Endometrial microvascular endothelial cells (primary cell): Measurements from ENCODE around the gene CD52. TPM values are rescaled to one million over a fixed set of nuclear protein-coding genes. Genes with fewer than 3 reads are reported as not detected.

Experiments
- in situ Hi-C: cut with HindIII; loops from 2 replicates; pipeline ENCODE4 v1.10.0; 2017; ENCODE audit warnings: low sequenced_read_pairs, low pct_unique_long_range_greater_than_20kb; ENCODE audit errors: inconsistent ontology term
- total RNA-seq: library from RNA; depleted of rRNA; stranded (reverse); fragments of >200 nt; gene quantifications from one replicate; pipeline ENCODE4 v1.2.3, GENCODE V29; 2015; ENCODE audit errors: inconsistent ontology term

CD52 gene
- total RNA-seq, 1 donor from 2014 or later: not detected

- in situ Hi-C loops: no loop called here
Measured at GRCh38 chr1:26350343-26350700, 32.6 kb downstream of the CD52 start.

DNA sequence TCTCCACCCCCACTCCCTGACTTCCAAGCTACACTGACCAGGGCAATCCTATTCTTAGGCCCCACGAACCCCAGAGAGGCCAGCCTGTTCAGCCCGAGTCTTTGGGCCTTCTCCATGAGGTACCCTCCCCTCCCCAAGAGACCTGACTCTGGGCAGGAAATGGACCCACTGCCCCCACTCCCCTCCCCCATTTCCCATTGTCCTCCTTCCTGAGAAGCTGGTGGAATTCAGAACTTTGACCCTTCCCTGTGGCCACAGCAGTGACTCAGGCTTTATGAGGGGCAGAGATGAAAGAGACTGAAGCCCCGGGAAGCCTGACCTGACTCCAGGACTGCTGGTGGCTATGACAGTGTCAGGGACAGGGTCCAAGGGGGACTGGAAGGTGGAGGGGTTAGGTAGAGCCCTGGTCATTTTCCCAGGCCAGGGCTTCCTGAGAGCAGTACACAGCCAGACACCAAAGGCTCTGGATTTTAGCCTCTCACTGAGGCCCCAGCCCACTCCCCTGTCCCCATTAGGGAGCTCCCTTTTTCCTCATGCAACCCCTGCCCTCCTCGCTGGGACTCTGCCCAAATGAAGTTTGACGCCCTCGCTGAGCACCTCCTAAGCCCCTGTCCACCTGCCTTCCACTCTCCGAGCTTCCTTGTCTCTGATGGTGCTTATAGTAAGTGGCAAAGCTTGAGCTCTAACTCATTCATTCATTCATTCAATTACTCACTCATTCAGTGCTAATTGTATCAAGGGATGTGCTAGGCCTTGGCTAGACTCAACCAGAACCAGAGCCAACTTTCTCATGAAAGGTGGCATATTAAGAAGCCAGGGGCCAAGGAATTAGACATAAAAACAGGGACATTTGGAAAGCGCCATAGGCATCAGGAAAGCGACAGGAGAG, 33.2 kb downstream of the CD52 start:
- in situ Hi-C loops: no loop called here

DNA sequence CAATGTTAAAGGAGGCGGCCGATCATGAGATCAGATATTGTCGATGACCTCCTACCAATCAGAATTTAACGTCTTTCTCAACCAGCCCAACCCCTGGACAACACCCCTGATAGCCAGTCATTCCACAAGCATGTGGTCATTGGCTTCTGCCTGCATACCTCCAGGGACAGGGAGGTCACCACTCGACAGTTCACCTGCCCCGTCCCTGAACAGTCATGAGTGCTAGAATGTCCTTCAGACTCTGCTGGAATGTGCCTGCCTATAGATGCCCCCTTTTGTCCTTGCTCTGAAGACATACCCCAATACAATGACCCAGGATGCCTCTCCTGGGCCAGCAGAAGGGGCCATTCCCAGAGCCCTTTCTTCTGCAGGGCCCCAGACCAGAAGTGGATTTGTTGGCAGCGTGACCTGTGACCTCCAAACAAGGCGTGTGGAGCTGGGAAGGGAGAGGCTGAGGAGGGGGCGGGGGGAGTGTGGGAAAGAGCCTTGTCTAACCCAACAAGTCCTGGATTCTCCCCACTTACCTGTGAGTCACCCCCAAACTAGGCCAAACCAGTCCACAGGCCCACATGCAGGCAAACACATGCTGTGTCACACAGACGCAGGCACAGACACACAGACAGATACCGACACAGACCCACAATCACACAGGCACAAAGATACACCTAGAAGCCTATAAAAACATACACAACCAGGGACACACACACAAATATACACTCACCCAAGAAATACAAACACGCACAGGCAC, 34.0 kb downstream of the CD52 start:
- in situ Hi-C loops: no loop called here

DNA sequence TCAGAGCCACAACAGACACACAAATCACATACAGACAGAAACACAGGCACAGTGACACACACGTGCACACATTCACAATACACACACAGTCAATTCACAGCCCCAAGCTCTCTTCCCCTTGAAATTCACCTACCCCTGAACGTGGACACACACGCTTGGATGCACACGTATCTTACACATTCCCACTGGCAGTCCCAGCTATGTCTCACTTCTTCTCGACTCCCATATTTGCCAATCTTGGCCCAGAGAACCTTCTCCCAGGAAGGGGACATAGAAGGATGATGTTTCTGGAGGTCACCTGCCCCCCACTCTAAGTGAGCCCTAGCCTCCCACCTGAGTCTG, 34.6 kb downstream of the CD52 start:
- in situ Hi-C loops: no loop called here

- in situ Hi-C loops: no loop called here
Measured at GRCh38 chr1:26353210-26353859, 35.6 kb downstream of the CD52 start.

DNA sequence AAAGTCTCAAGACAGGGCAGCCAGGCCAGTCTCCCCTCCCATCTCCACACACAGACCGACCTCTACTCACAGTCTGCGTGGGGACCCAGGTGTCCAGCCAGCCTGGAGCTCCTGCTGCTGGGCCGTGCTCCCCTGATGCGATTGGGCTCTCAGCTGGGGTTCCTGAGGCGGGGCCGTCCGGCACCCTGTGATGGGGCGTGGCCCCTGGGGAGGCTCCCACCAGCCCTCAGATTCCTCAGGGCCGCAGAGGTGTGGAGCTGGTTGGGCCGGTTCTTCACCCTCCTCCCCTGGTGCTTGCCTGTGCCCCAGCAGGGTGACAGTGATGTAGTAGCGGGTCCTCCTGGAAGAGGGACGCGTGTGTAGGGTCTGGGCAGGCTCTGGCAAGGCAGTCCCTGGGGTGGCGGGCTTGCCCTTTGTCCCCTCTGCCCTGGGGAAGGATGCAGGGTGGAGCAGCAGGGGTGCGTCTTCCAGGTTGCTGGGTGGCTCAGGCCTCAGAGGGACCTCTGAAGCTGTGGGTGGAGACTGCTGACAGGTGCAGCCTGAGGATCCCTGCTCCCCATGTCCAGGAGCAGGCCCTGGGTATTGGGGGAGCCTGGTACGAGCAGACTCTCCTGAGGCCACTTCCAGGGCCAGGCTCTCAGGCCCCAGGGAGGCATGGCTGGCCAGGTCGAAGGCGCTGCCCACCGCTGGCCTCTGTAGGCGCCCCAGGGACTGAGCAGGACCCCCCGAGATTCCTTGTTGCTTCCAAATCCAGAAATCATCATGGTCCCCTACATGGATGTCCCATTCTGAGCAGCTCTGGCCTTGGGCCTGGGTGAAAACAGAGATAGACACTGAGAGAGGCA, 36.4 kb downstream of the CD52 start, which contains the start of gene CRYBG2:
Gene CRYBG2, minus strand, starts transcription at position 155 of the 845 bp plus-strand sequence. CDS start 7,473 bp downstream, outside the sequence.
- in situ Hi-C loops: no loop called here

- in situ Hi-C loops: no loop called here
Measured at GRCh38 chr1:26354972-26355371, 37.2 kb downstream of the CD52 start.

GRCh38 chr1:26356106-26356505, 38.3 kb downstream of the CD52 start:
- in situ Hi-C loops: no loop called here

GRCh38 chr1:26357121-26357602, 39.4 kb downstream of the CD52 start:
- in situ Hi-C loops: no loop called here

GRCh38 chr1:26358411-26359384, 40.9 kb downstream of the CD52 start:
- in situ Hi-C loops: no loop called here

DNA sequence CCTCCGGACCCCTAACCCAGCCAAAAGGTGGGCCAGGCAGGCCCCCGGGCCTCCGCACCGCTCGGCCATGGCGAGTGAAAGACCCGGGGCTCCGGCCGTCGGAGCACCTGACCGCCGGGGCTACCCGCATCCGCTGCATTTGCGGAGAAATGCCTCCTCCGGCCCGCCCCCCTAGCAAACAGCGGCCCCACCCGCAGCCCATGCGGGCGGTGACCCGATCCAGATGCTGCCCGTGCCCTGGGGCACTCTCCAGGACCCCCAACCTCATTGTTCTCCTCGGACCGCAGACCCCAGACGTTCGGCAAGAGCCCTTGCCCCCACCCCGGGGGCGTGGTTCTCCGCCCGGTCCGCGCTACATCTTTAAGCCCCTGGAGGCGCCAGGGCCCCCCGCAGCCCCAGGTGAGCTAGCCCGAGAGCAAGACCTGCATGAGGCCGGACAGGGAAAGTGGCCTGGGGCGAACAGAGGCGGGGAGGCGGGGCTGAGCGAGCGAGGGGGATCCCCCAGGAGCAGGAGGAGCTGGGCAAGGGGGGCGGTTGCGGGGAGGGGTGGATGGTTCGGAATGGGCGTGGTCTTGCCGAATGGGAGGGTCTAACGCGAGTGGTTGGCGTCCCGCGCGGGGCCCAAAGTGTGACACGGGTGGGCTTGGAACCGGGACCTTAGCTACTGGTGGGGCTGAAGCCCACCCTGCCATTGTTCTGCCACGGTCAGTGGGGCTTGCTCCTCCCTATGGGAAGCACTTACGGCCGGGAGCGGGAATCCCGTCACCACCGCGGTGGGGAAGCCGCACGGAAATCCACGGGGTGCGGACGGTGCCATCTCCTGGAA, 42.4 kb downstream of the CD52 start:
- in situ Hi-C loops: no loop called here

- in situ Hi-C loops: no loop called here
Measured at GRCh38 chr1:26360807-26361604, 43.2 kb downstream of the CD52 start.

DNA sequence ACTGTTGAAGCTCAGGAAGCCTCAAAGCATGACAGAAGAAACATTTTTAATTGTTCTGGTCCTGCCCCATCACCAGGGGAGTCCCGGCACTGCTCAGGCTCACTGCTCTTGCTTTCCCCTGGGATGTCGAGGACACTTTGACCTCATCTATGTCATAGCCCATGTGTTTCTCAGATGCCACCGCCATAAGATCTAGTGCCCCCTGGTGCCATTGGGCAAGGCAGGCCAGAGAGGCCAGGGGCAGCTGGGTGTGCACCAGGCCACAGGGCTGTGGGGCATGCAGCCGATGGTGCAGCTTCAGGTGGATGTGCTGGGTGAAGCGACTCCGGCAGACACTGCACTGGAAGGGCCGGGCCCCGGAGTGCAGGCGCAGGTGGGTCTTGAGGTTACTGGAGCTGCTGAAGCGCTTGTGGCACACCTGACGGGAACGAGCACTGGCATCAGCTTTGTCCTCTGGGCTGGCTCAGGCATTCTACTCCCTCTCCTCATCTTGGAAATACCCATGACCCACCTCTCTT, 43.9 kb downstream of the CD52 start:
- in situ Hi-C loops: no loop called here

- in situ Hi-C loops: no loop called here
Measured at GRCh38 chr1:26362331-26362730, 44.6 kb downstream of the CD52 start.

- in situ Hi-C loops: no loop called here
Measured at GRCh38 chr1:26363549-26364448, 46.0 kb downstream of the CD52 start.
